ENCODE data around the gene VMAC.

Gene VMAC

GRCh38 chr19:5959260-5960004, 54.8 kb downstream of the VMAC start:
- H3K4me2 ChIP-seq = no peak overlapping the region
- peaks cover 8% of the 10 kb centered on the region; the same call in 1 of the 2 replicates for H4K20me1 ChIP-seq (ENCODE audit: insufficient read depth)
- no peak for TF ChIP-seq CTCF (conservative IDR thresholded peaks at IDR 0.05; ENCODE audit: low read depth, low read length)
- no peak overlapping the region for H3K9ac ChIP-seq
- no peak overlapping the region for H2AFZ ChIP-seq (ENCODE audit: low read depth)
- no peak overlapping the region for H3K4me3 ChIP-seq (IDR thresholded peaks at IDR 0.05; ENCODE audit: insufficient read depth, low read depth, low read length)
- peaks cover 93% of the 10 kb centered on the region; the same call in 1 of the 2 replicates for H3K79me2 ChIP-seq (ENCODE audit: insufficient read depth, low read depth)
- no peaks in the 10 kb centered on the region for H3K36me3 ChIP-seq (ENCODE audit: insufficient read depth)
- peaks cover 26% of the 10 kb centered on the region for H3K4me1 ChIP-seq (ENCODE audit: low read depth, poor library complexity, severe bottlenecking)
- no peak overlapping the region for H3K27ac ChIP-seq
- no peaks in the 10 kb centered on the region for H3K27me3 ChIP-seq (ENCODE audit: insufficient read depth, low read depth)
